GM12864 (cell line): ENCODE data around the gene DNASE1.
A peak's percentile ranks its signal among the peaks of the same experiment; 100 is the strongest.

Experiments
- DNase-seq: peaks from one replicate; pipeline ENCODE4 v3.0.0-alpha.2; 2011; ENCODE audit warnings: low read depth
- H3K4me3 ChIP-seq: 2 replicates; pipeline ENCODE4 v1.5.1; 2011; ENCODE audit warnings: mild to moderate bottlenecking, low read depth, low read length, control low read depth
- CTCF ChIP-seq: IDR thresholded peaks from 2 replicates; pipeline ENCODE4 v1.5.1; 2011; ENCODE audit warnings: low read depth, mild to moderate bottlenecking, moderate library complexity, low read length, control low read depth, inconsistent platforms; ENCODE audit errors: missing control alignments

Gene DNASE1

GRCh38 chr16:3610698-3611145 lies 43.8 kb upstream of the DNASE1 start:
- peak overlapping the region; percentile 89 for H3K4me3 ChIP-seq
- no peak for DNase-seq
- TF ChIP-seq CTCF: no peak

GRCh38 chr16:3611146-3611975 lies 43.1 kb upstream of the DNASE1 start, which contains the start of gene SLX4:
Gene SLX4, minus strand, starts transcription at chr16:3611606. Its CDS starts 2,642 bp downstream, at chr16:3608964.
- DNase-seq: peak; percentile 51
- peak within 1 kb of the TSS; percentile 89 for H3K4me3 ChIP-seq
- no peak for TF ChIP-seq CTCF

- TF ChIP-seq CTCF: no peak
- peak overlapping the region; percentile 70 for H3K4me3 ChIP-seq
- DNase-seq: no peak
Measured at GRCh38 chr16:3612510-3613466, 41.7 kb upstream of the DNASE1 start.

- no peak for TF ChIP-seq CTCF
- H3K4me3 ChIP-seq: no peak overlapping the region
- DNase-seq: no peak
Measured at GRCh38 chr16:3618769-3619141, 35.7 kb upstream of the DNASE1 start.

- no peak for DNase-seq
- peak overlapping the region; percentile 15; the same call in 1 of the 2 replicates for H3K4me3 ChIP-seq
- no peak for TF ChIP-seq CTCF
Measured at GRCh38 chr16:3623642-3624041, 30.8 kb upstream of the DNASE1 start.

- no peak for DNase-seq
- H3K4me3 ChIP-seq: no peak overlapping the region
- no peak for TF ChIP-seq CTCF
Measured at GRCh38 chr16:3625331-3625730, 29.2 kb upstream of the DNASE1 start.
